Caco-2 (cell line): Measurements from ENCODE around the gene SH3BGRL3. TPM values are rescaled to one million over a fixed set of nuclear protein-coding genes. Genes with fewer than 3 reads are reported as not detected.

Source experiments
- BruUV-seq: library from RNA; stranded (reverse); fragments of 400-500 nt; replicated peaks from 2 replicates; lab custom pipeline; 2021; lab: Mats Ljungman, UMichigan
- CTCF ChIA-PET: fragments of 300-600 bp; sonication (Branson Sonifier 250); formaldehyde crosslinking; loops from one replicate; lab custom pipeline; 2022; ENCODE audit warnings: antibody characterized with exemption; lab: Charles Lee
- POLR2A ChIA-PET: fragments of 300-600 bp; sonication (Branson Sonifier 250); formaldehyde crosslinking; loops from one replicate; lab custom pipeline; 2022; ENCODE audit warnings: antibody characterized with exemption; lab: Charles Lee
- DNase-seq, 2 experiments: peaks; one replicate each; pipeline versions ENCODE4 v3.0.0 to v3.0.0-alpha.2; 2020 to 2022
- H3K27me3 ChIP-seq: replicated peaks from 2 replicates; pipeline ENCODE4 v1.6.0; 2011; ENCODE audit warnings: low read length; ENCODE audit not compliant: control insufficient read depth, insufficient read depth
- H3K36me3 ChIP-seq: 2 replicates; pipeline ENCODE4 v1.5.1; 2011; ENCODE audit warnings: low read length; ENCODE audit not compliant: control insufficient read depth, insufficient read depth
- H3K4me1 ChIP-seq: fragments of 250-450 bp; sonication (Bioruptor Pico); 2 replicates; pipeline ENCODE4 v1.5.1; 2020; ENCODE audit warnings: mild to moderate bottlenecking
- H3K4me3 ChIP-seq: 2 replicates; pipeline ENCODE4 v1.5.1; 2011; ENCODE audit warnings: low read depth, mild to moderate bottlenecking, control low read depth, low read length
- H3K9me3 ChIP-seq: fragments of 250-450 bp; sonication (Bioruptor Pico); 2 replicates; pipeline ENCODE4 v1.5.1; 2020; ENCODE audit warnings: mild to moderate bottlenecking, moderate library complexity
- H3K27ac Mint-ChIP-seq: one replicate; pipeline ENCODE4 v1.8.0; 2022; ENCODE audit warnings: mixed read lengths; ENCODE audit not compliant: unreplicated experiment
- H3K27me3 Mint-ChIP-seq: one replicate; pipeline ENCODE4 v1.8.0; 2022; ENCODE audit warnings: mixed read lengths; ENCODE audit not compliant: insufficient read depth, unreplicated experiment
- H3K36me3 Mint-ChIP-seq: one replicate; pipeline ENCODE4 v1.8.0; 2022; ENCODE audit warnings: mild to moderate bottlenecking, mixed read lengths; ENCODE audit not compliant: insufficient read depth, unreplicated experiment
- H3K4me1 Mint-ChIP-seq: one replicate; pipeline ENCODE4 v1.8.0; 2022; ENCODE audit warnings: low read depth, mixed read lengths; ENCODE audit not compliant: unreplicated experiment
- H3K4me3 Mint-ChIP-seq: one replicate; pipeline ENCODE4 v1.8.0; 2022; ENCODE audit warnings: mild to moderate bottlenecking, moderate library complexity, mixed read lengths; ENCODE audit not compliant: unreplicated experiment
- H3K9me3 Mint-ChIP-seq: one replicate; pipeline ENCODE4 v1.8.0; 2022; ENCODE audit warnings: mixed read lengths; ENCODE audit not compliant: unreplicated experiment
- intact Hi-C: fragments of 100-400 bp; cut with micrococcal nuclease; formaldehyde crosslinking; loops from one replicate; pipeline ENCODE4 v1.10.0; 2022; ENCODE audit not compliant: unreplicated experiment
- total RNA-seq: library from RNA; stranded (reverse); gene quantifications from 2 replicates; pipeline ENCODE4 v1.2.3, GENCODE V29; 2022
- TF ChIP-seq, protein P1 (sequence below), 2 experiments: fragments of 200-600 bp in 1 of 2; IDR thresholded peaks; 1 replicate in 1 of 2; 2 replicates in 1 of 2; pipeline versions ENCODE4 v1.5.1 to v1.8.0; 2011 to 2022; ENCODE audit warnings: antibody characterized with exemption in 1 of 2, control low read depth in 1 of 2, inconsistent platforms in 1 of 2, low read depth in 1 of 2, low read length in 1 of 2, mild to moderate bottlenecking in 1 of 2, moderate library complexity in 1 of 2; ENCODE audit not compliant: insufficient read depth in 1 of 2, severe bottlenecking in 1 of 2, unreplicated experiment in 1 of 2

SH3BGRL3 gene
- total RNA-seq, 1 experiment from 2014 or later: 73.4 TPM

DNA sequence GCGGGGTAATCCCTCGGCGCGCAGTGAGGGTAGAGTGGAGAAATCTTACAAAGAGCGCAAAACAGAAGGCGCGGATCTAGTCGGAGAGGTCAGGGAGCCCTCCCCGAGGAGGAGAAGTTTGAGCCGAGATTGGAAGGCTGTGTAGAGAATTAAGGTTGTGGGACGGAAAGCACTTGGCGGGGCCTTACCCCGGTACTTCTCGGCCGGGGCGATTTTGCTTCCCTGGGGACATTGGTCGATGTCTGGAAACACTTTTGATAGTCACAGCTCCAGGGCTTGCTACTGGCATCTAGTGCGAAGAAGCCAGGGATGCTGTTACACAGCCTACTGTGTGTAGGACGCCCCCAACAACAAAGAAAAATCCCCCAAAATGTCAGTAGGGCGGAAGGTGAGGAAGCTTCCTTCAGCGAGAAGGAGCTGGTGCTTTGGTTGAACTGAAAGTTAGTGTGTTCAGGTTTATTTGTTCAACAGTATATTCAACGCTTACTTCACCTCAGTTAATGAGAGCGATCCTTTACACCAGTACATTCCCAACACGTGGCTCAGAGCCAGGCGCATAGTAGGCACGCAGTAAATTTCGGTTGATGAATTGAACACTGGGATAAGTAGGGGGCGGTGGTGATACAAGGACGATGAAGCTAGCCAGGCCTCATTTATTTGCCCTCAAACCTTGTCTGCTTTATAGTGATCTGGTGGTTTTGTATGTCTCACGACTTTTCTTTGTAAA is 45.1 kb upstream of the SH3BGRL3 start:
- Mint-ChIP-seq H3K27ac (peak overlapping the region; percentile 89), H3K27me3 (no peaks in the 10 kb centered on the region), H3K9me3 (no peaks in the 10 kb centered on the region), H3K4me1 (peaks cover 23% of the 10 kb centered on the region), H3K36me3 (peaks cover 13% of the 10 kb centered on the region), H3K4me3 (peak overlapping the region; percentile 88)
- TF ChIP-seq, protein P1, sequence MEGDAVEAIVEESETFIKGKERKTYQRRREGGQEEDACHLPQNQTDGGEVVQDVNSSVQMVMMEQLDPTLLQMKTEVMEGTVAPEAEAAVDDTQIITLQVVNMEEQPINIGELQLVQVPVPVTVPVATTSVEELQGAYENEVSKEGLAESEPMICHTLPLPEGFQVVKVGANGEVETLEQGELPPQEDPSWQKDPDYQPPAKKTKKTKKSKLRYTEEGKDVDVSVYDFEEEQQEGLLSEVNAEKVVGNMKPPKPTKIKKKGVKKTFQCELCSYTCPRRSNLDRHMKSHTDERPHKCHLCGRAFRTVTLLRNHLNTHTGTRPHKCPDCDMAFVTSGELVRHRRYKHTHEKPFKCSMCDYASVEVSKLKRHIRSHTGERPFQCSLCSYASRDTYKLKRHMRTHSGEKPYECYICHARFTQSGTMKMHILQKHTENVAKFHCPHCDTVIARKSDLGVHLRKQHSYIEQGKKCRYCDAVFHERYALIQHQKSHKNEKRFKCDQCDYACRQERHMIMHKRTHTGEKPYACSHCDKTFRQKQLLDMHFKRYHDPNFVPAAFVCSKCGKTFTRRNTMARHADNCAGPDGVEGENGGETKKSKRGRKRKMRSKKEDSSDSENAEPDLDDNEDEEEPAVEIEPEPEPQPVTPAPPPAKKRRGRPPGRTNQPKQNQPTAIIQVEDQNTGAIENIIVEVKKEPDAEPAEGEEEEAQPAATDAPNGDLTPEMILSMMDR (IDR thresholded peaks at IDR 0.05; ENCODE audit: insufficient read depth in 1 of 2, low read depth in 1 of 2, low read length in 1 of 2, severe bottlenecking in 1 of 2, unreplicated experiment in 1 of 2): no peak
- DNase-seq: peak in 1 of 2 experiments; percentile 18
- BruUV-seq: no TSS peak
- Histone ChIP-seq H3K9me3 (no peaks in the 10 kb centered on the region), H3K36me3 (no peaks in the 10 kb centered on the region), H3K27me3 (no peaks in the 10 kb centered on the region), H3K4me3 (peak overlapping the region; percentile 95), H3K4me1 (peaks cover 7% of the 10 kb centered on the region)
- POLR2A ChIA-PET: interaction anchor here (0.6 to 1.4 kb wide), 6 partner anchors 27 to 65 kb away, joined by 3 to 10 read pairs (median 4); partner anchors contain the start of genes CNKSR1 and ZNF593
- CTCF ChIA-PET: interaction anchor here (0.6 to 3.7 kb wide), 27 partner anchors 10 to 920 kb away, joined by 3 to 58 read pairs (median 4); partner anchors contain the start of genes C1orf232, CATSPER4, CNKSR1 and CRYBG2
- intact Hi-C loops: loop anchor here (1.0 to 5.0 kb wide), 3 partner anchors 43 to 66 kb away; partner anchors contain the start of genes CATSPER4 and ZNF593

DNA sequence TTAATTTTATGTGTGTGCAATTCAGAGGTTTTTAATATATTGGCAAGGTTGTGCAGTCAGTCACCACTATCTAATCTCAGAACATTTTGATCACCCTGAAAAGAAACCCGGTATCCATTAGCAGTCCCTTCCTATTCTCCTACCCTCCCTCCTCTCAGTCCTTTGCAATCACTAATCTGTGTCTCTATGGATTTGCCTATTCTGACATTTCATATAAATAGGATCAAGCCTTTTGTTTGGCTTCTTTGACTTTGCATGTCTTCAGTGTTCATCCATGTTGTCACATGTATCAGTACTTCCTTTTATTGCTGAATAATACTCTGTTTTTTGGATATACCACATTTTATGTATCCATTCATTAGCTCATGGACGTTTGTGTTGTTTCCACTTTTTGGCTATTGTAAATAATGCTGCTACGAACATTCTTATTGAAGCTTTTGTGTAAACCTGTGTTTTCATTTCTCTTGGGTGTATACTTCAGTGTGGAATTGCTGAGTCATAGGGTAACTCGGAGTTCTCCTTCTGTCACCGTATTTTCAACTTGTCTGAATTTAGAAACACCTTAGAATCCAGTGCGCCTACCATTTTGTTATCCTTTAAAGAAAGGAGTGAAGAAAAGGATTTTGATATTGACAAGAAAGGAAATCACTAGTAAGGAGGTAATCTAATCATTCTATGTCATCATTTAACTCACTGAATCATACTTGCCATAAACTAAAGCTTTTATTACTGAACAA is 42.5 kb upstream of the SH3BGRL3 start:
- H3K27me3 Mint-ChIP-seq: no peaks in the 10 kb centered on the region
- no peaks in the 10 kb centered on the region for H3K36me3 ChIP-seq
- BruUV-seq: no TSS peak
- H3K4me3 Mint-ChIP-seq: no peak overlapping the region
- H3K4me3 ChIP-seq: no peak overlapping the region
- POLR2A ChIA-PET: no interaction called here
- no peaks in the 10 kb centered on the region for H3K27me3 ChIP-seq
- H3K4me1 ChIP-seq: peaks cover 7% of the 10 kb centered on the region
- H3K27ac Mint-ChIP-seq: peak overlapping the region; percentile 35
- H3K9me3 ChIP-seq: no peaks in the 10 kb centered on the region
- TF ChIP-seq, protein P1 (IDR thresholded peaks at IDR 0.05; ENCODE audit: insufficient read depth in 1 of 2, low read depth in 1 of 2, low read length in 1 of 2, severe bottlenecking in 1 of 2, unreplicated experiment in 1 of 2): no peak
- H3K36me3 Mint-ChIP-seq: peaks cover 13% of the 10 kb centered on the region
- peaks cover 23% of the 10 kb centered on the region for H3K4me1 Mint-ChIP-seq
- intact Hi-C loops: no loop called here
- H3K9me3 Mint-ChIP-seq: no peaks in the 10 kb centered on the region
- CTCF ChIA-PET: interaction anchor here (1.0 kb wide), 1 partner anchor 68 kb away, joined by 5 read pairs; the partner anchor contains the start of gene ZNF593
- no peak for DNase-seq

DNA sequence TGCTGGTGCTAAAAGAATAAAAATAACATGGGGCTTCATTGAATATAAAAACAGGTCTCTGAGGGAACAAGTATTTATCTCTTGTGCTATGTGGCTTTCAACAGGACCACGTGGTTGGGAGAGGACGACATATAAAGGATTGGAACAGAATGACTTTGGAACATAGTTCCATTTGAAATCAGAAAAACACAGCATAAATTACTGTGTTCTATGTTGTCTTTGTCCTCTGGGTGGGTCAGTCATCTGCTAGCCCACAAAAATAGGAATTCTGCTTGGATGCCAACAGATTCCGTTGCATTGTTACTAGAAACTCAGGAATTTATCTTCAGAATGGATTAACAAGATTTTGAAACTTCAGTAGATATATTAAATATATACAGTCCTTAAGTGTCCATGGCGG is 40.0 kb upstream of the SH3BGRL3 start:
- Histone ChIP-seq H3K27me3 (no peaks in the 10 kb centered on the region), H3K4me3 (no peak overlapping the region), H3K9me3 (no peaks in the 10 kb centered on the region), H3K4me1 (peaks cover 7% of the 10 kb centered on the region), H3K36me3 (no peaks in the 10 kb centered on the region)
- BruUV-seq: no TSS peak
- intact Hi-C loops: no loop called here
- Mint-ChIP-seq H3K36me3 (peaks cover 20% of the 10 kb centered on the region), H3K4me1 (peaks cover 17% of the 10 kb centered on the region), H3K9me3 (no peaks in the 10 kb centered on the region), H3K27me3 (no peaks in the 10 kb centered on the region), H3K27ac (no peak overlapping the region), H3K4me3 (no peak overlapping the region)
- TF ChIP-seq, protein P1 (IDR thresholded peaks at IDR 0.05; ENCODE audit: insufficient read depth in 1 of 2, low read depth in 1 of 2, low read length in 1 of 2, severe bottlenecking in 1 of 2, unreplicated experiment in 1 of 2): no peak
- DNase-seq: no peak
- CTCF ChIA-PET: no interaction called here
- POLR2A ChIA-PET: no interaction called here
